ENCODE measurements around the gene HS3ST5.

DNA sequence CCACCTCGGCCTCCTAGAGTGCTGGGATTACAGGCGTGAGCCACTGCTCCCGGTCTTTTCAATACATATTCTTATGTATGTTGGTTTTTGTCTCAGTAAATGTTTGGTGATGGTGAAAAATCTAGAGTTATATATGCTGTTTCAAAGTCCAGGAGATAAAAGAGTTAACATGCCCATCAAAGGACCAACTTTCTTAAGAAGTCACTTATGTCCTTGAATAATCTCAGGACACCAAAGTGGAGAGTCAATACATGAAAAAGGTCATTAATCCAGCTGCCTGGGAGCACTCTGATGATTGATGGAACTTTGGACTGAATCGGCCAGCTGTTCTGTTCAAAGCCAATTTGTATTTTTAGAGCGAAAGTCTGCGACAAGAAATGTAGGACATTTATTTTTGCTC, 312.1 kb downstream of the HS3ST5 start:
- no peak for TF ChIP-seq POLR2AphosphoS5 (IDR thresholded peaks at IDR 0.05; ENCODE audit: low read depth, low read length)
- no peak for TF ChIP-seq POLR2A (IDR thresholded peaks at IDR 0.05; ENCODE audit: low read depth, low read length)
- no peak for TF ChIP-seq TAF1 (IDR thresholded peaks at IDR 0.05; ENCODE audit: low read depth, low read length)
